Medulla oblongata (tissue), 1 donor: ENCODE measurements around the gene RAB3D.

Experiments
- DNase-seq: peaks from one replicate; pipeline ENCODE4 v3.0.0-alpha.2; 2015; ENCODE audit errors: extremely low spot score

RAB3D gene

GRCh38 chr19:11296264-11296663, 43.2 kb downstream of the RAB3D start:
- no peak for DNase-seq

- DNase-seq = no peak
Observed at GRCh38 chr19:11295665-11296245, 43.7 kb downstream of the RAB3D start, which contains the start of gene TSPAN16. TSS of gene TSPAN16 (plus strand) at chr19:11296160. CDS start at chr19:11296298, 138 bp downstream.

- DNase-seq = no peak
Observed at GRCh38 chr19:11295180-11295579, 44.3 kb downstream of the RAB3D start.

- DNase-seq = peak; percentile 91
Observed at GRCh38 chr19:11293433-11294389, 45.7 kb downstream of the RAB3D start.

- no peak for DNase-seq
Observed at GRCh38 chr19:11291991-11292390, 47.5 kb downstream of the RAB3D start.

- DNase-seq = no peak
Observed at GRCh38 chr19:11291415-11291814, 48.0 kb downstream of the RAB3D start.

GRCh38 chr19:11290256-11290655, 49.2 kb downstream of the RAB3D start:
- DNase-seq = no peak

GRCh38 chr19:11288349-11288748, 51.1 kb downstream of the RAB3D start:
- DNase-seq = no peak

- no peak for DNase-seq
Observed at GRCh38 chr19:11286312-11286974, 53.0 kb downstream of the RAB3D start.

GRCh38 chr19:11284515-11284914, 54.9 kb downstream of the RAB3D start:
- no peak for DNase-seq

- DNase-seq = no peak
Observed at GRCh38 chr19:11281356-11282049, 58.0 kb downstream of the RAB3D start.

GRCh38 chr19:11279505-11280236, 59.8 kb downstream of the RAB3D start:
- DNase-seq = no peak

GRCh38 chr19:11278670-11279069, 60.8 kb downstream of the RAB3D start:
- no peak for DNase-seq

GRCh38 chr19:11274533-11275086, 64.8 kb downstream of the RAB3D start:
- DNase-seq = no peak

GRCh38 chr19:11273989-11274388, 65.5 kb downstream of the RAB3D start:
- no peak for DNase-seq

- no peak for DNase-seq
Observed at GRCh38 chr19:11273296-11273695, 66.2 kb downstream of the RAB3D start.
